Measurements from ENCODE around the gene NHP2. TPM values are rescaled to one million over a fixed set of nuclear protein-coding genes. Genes with fewer than 3 reads are reported as not detected.

NHP2 gene
- total and polyA plus RNA-seq, 9 of the 15 experiments (the other 6 are each of a cell fraction or from before 2014, with no cell fraction given), result 52.8 to 622 (median 144) TPM

DNA sequence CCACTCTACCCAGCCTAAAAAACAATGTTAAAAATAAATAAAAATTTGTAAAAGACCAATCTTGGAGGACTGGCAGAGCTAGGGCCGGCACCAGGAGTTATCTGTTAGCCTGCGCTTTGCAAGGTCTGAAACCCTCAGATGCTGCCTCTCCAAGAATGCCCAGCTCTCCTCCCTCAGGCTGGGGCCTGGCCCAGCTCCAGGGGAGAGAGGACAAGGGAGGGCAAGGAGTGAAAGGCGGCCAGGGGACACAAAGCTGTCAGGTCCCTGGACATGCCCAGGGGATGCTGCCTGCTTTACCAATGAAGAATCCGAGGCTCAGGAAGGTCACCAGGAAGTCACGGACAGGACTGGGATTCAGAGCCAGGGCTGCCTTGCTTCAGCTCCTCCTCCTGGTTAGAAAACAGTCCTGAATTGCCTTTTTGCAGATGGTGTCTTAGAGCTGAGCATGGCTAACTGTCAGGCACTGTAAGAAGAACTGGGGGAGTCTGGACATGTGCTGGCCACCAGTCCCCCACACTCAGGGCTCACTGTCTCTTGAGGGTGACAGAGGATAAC lies 45.9 kb downstream of the NHP2 start (continued):
- TF ChIP-seq, protein P1, sequence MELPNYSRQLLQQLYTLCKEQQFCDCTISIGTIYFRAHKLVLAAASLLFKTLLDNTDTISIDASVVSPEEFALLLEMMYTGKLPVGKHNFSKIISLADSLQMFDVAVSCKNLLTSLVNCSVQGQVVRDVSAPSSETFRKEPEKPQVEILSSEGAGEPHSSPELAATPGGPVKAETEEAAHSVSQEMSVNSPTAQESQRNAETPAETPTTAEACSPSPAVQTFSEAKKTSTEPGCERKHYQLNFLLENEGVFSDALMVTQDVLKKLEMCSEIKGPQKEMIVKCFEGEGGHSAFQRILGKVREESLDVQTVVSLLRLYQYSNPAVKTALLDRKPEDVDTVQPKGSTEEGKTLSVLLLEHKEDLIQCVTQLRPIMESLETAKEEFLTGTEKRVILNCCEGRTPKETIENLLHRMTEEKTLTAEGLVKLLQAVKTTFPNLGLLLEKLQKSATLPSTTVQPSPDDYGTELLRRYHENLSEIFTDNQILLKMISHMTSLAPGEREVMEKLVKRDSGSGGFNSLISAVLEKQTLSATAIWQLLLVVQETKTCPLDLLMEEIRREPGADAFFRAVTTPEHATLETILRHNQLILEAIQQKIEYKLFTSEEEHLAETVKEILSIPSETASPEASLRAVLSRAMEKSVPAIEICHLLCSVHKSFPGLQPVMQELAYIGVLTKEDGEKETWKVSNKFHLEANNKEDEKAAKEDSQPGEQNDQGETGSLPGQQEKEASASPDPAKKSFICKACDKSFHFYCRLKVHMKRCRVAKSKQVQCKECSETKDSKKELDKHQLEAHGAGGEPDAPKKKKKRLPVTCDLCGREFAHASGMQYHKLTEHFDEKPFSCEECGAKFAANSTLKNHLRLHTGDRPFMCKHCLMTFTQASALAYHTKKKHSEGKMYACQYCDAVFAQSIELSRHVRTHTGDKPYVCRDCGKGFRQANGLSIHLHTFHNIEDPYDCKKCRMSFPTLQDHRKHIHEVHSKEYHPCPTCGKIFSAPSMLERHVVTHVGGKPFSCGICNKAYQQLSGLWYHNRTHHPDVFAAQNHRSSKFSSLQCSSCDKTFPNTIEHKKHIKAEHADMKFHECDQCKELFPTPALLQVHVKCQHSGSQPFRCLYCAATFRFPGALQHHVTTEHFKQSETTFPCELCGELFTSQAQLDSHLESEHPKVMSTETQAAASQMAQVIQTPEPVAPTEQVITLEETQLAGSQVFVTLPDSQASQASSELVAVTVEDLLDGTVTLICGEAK (IDR thresholded peaks at IDR 0.05), result no peak
- TF ChIP-seq, protein P1 (CRISPR knock-in tag; IDR thresholded peaks at IDR 0.05), result no peak
- TF ChIP-seq CC2D1A (IDR thresholded peaks at IDR 0.05) (no peak), ZNF586 (CRISPR knock-in tag; conservative IDR thresholded peaks at IDR 0.05) (no peak), ZNF830 (CRISPR knock-in tag; IDR thresholded peaks at IDR 0.05) (no peak)
- TF ChIP-seq, protein P2, sequence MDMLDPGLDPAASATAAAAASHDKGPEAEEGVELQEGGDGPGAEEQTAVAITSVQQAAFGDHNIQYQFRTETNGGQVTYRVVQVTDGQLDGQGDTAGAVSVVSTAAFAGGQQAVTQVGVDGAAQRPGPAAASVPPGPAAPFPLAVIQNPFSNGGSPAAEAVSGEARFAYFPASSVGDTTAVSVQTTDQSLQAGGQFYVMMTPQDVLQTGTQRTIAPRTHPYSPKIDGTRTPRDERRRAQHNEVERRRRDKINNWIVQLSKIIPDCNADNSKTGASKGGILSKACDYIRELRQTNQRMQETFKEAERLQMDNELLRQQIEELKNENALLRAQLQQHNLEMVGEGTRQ (CRISPR knock-in tag; IDR thresholded peaks at IDR 0.05), result no peak
- TF ChIP-seq, protein P3, sequence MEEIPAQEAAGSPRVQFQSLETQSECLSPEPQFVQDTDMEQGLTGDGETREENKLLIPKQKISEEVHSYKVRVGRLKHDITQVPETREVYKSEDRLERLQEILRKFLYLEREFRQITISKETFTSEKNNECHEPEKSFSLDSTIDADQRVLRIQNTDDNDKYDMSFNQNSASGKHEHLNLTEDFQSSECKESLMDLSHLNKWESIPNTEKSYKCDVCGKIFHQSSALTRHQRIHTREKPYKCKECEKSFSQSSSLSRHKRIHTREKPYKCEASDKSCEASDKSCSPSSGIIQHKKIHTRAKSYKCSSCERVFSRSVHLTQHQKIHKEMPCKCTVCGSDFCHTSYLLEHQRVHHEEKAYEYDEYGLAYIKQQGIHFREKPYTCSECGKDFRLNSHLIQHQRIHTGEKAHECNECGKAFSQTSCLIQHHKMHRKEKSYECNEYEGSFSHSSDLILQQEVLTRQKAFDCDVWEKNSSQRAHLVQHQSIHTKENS (CRISPR knock-in tag; IDR thresholded peaks at IDR 0.05), result no peak

Data from K562 (cell line).